ENCODE measurements around the gene AUTS2. TPM values are rescaled to one million over a fixed set of nuclear protein-coding genes. Genes with fewer than 3 reads are reported as not detected.

The AUTS2 gene
- total RNA-seq, 1 experiment from 2014 or later = 256 TPM

DNA sequence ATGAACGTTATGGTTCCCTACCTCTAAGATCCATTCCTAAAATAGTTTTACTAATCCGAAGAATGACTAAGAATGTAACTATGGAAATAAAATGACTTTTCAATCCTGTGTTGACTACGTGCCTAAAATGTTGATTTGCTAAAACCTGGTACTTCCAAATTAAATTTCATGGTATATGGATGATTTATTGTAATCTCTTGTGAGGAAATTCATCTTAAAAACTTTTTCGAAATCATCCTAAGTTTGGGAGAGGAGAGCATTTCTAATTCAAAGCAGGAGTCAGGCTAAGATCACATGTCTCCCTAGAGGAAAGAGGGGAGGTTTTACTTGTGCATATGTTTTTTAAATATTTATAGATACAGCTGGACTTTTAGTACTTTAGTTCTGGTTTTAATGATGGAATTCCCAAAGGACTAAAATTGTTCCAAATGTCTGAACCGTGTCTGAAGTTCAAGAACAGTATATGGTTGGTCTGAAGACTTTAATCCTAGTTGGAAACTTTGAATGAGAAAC, 483.9 kb downstream of the AUTS2 start:
- H3K9ac ChIP-seq (ENCODE audit: extremely low read depth, insufficient read length, low read length) = no peak overlapping the region
- no peaks in the 10 kb centered on the region for H3K79me1 ChIP-seq (ENCODE audit: insufficient read depth, low read depth, low read length, poor library complexity, severe bottlenecking)
- no peak overlapping the region for H3K18ac ChIP-seq (ENCODE audit: insufficient read length, low read depth, low read length)
- H2BK120ac ChIP-seq (ENCODE audit: low read depth, low read length, poor library complexity, severe bottlenecking) = no peak overlapping the region
- H3K79me2 ChIP-seq (ENCODE audit: insufficient read depth, low read length) = no peaks in the 10 kb centered on the region
- H3K4me1 Mint-ChIP-seq = no peaks in the 10 kb centered on the region
- no peaks in the 10 kb centered on the region for H3K23me2 ChIP-seq (ENCODE audit: insufficient read length, low read depth, low read length, poor library complexity, severe bottlenecking)
- H3K27me3 Mint-ChIP-seq (ENCODE audit: low read depth) = no peaks in the 10 kb centered on the region
- no peak overlapping the region for H2BK5ac ChIP-seq (ENCODE audit: insufficient read length, low read length)
- H4K8ac ChIP-seq (replicated peaks; ENCODE audit: insufficient read length, low read depth, low read length) = no peak overlapping the region
- peaks cover 0 to 5% (median 2%) of the 10 kb centered on the region in 3 experiments; a peak in 3 of 7 replicates for H3K36me3 Mint-ChIP-seq (ENCODE audit: insufficient read depth in 1 of 3, low read depth in 3 of 3)
- H3T11ph ChIP-seq (ENCODE audit: low read length) = no peak overlapping the region
- H4K20me1 ChIP-seq (ENCODE audit: control insufficient read depth, insufficient read depth, insufficient read length) = no peaks in the 10 kb centered on the region
- no peak overlapping the region for H3K4me3 Mint-ChIP-seq
- no peaks in the 10 kb centered on the region for H3K9me3 ChIP-seq (ENCODE audit: control insufficient read depth, low read depth, low read length)
- no peaks in the 10 kb centered on the region for H3K4me1 ChIP-seq (ENCODE audit: insufficient read depth, low read length)
- no peak overlapping the region for H3K4me2 ChIP-seq (ENCODE audit: insufficient read depth, insufficient read length, low read length)
- H3K9me3 Mint-ChIP-seq = peaks cover 8 to 9% of the 10 kb centered on the region in 2 experiments; a peak in 3 of 5 replicates
- no peak overlapping the region for H3K56ac ChIP-seq (ENCODE audit: insufficient read length, low read depth, low read length)
- H2BK15ac ChIP-seq (ENCODE audit: low read depth, low read length) = no peak overlapping the region
- no peak overlapping the region for H4K5ac ChIP-seq (ENCODE audit: insufficient read length, low read depth, low read length)
- no peak overlapping the region for H4K91ac ChIP-seq (ENCODE audit: insufficient read length, low read depth, low read length)
- H2BK12ac ChIP-seq (ENCODE audit: insufficient read length, low read depth, low read length) = no peak overlapping the region
- DNase-seq = no peak
- H3K27me3 ChIP-seq (ENCODE audit: insufficient read depth, low read length) = no peaks in the 10 kb centered on the region
- no peak overlapping the region for H3K27ac ChIP-seq (ENCODE audit: insufficient read length, low read depth, low read length)
- H3K14ac ChIP-seq (ENCODE audit: insufficient read depth, low read length) = no peak overlapping the region
- H2BK20ac ChIP-seq (ENCODE audit: low read depth, low read length, poor library complexity, severe bottlenecking) = no peak overlapping the region
- TF ChIP-seq, protein P1, sequence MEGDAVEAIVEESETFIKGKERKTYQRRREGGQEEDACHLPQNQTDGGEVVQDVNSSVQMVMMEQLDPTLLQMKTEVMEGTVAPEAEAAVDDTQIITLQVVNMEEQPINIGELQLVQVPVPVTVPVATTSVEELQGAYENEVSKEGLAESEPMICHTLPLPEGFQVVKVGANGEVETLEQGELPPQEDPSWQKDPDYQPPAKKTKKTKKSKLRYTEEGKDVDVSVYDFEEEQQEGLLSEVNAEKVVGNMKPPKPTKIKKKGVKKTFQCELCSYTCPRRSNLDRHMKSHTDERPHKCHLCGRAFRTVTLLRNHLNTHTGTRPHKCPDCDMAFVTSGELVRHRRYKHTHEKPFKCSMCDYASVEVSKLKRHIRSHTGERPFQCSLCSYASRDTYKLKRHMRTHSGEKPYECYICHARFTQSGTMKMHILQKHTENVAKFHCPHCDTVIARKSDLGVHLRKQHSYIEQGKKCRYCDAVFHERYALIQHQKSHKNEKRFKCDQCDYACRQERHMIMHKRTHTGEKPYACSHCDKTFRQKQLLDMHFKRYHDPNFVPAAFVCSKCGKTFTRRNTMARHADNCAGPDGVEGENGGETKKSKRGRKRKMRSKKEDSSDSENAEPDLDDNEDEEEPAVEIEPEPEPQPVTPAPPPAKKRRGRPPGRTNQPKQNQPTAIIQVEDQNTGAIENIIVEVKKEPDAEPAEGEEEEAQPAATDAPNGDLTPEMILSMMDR (conservative IDR thresholded peaks at IDR 0.05) = no peak
- no peak overlapping the region for H3K23ac ChIP-seq (ENCODE audit: insufficient read length, low read depth, low read length)
- WGBS (ENCODE audit: extremely low coverage, insufficient read length, low lambda C conversion rate) = no CpG with 5 or more reads among the region's 5 CpGs
- H3K27ac Mint-ChIP-seq = no peak overlapping the region
- H2AK5ac ChIP-seq (ENCODE audit: insufficient read length, low read length) = no peak overlapping the region
- H2AFZ ChIP-seq (ENCODE audit: low read length) = no peak overlapping the region
- no peak overlapping the region for H3K4ac ChIP-seq (ENCODE audit: low read depth, low read length)

All from H9 (cell line).